Natural killer cell (primary cell): ENCODE results near the gene NPC2. TPM values are rescaled to one million over a fixed set of nuclear protein-coding genes. Genes with fewer than 3 reads are reported as not detected.

Experiments
- ATAC-seq, 3 donors: fragments of 150-1000 bp in 2 of 3; fragments of 200-7000 bp in 1 of 3; cut with Tn5 transposase; 1 replicate in 1 of 3; 2 replicates in 2 of 3; pipeline ENCODE4 v1.10.0; 2021; ENCODE audit warnings: mild to moderate bottlenecking in 2 of 3, moderate library complexity in 2 of 3
- DNase-seq, 2 donors: peaks; one replicate each; pipeline versions ENCODE4 v3.0.0 to v3.0.0-alpha.2; 2013 to 2021; ENCODE audit warnings: mixed read lengths in 1 of 2
- H3K27ac ChIP-seq: one replicate; pipeline ENCODE4 v1.5.1; 2013; ENCODE audit warnings: mild to moderate bottlenecking, low read length
- H3K27me3 ChIP-seq: one replicate; pipeline ENCODE4 v1.6.1; 2013; ENCODE audit warnings: low read length; ENCODE audit not compliant: control insufficient read depth, insufficient read depth
- H3K36me3 ChIP-seq: one replicate; pipeline ENCODE4 v1.6.1; 2013; ENCODE audit warnings: low read length; ENCODE audit not compliant: control insufficient read depth, insufficient read depth
- H3K4me1 ChIP-seq: one replicate; pipeline ENCODE4 v1.6.1; 2013; ENCODE audit warnings: low read length; ENCODE audit not compliant: control insufficient read depth, insufficient read depth
- H3K4me3 ChIP-seq: one replicate; pipeline ENCODE4 v1.5.1; 2013; ENCODE audit warnings: low read length
- H3K9me3 ChIP-seq: one replicate; pipeline ENCODE4 v1.6.1; 2013; ENCODE audit warnings: low read length; ENCODE audit not compliant: control insufficient read depth, insufficient read depth
- H3K27ac Mint-ChIP-seq, 2 donors: one replicate each; pipeline ENCODE4 v1.8.0; 2022; ENCODE audit warnings: mild to moderate bottlenecking in 2 of 2, mixed read lengths in 2 of 2, moderate library complexity in 1 of 2
- H3K27me3 Mint-ChIP-seq, 2 donors: one replicate each; pipeline ENCODE4 v1.8.0; 2022; ENCODE audit warnings: low read depth in 2 of 2, mixed read lengths in 2 of 2
- H3K36me3 Mint-ChIP-seq: one replicate; pipeline ENCODE4 v1.8.0; 2022; ENCODE audit warnings: mixed read lengths
- H3K4me1 Mint-ChIP-seq, 2 donors: one replicate each; pipeline ENCODE4 v1.8.0; 2022; ENCODE audit warnings: mixed read lengths in 2 of 2
- H3K4me3 Mint-ChIP-seq: one replicate; pipeline ENCODE4 v1.8.0; 2022; ENCODE audit warnings: mild to moderate bottlenecking, moderate library complexity, mixed read lengths
- H3K9me3 Mint-ChIP-seq, 2 donors: one replicate each; pipeline ENCODE4 v1.8.0; 2022; ENCODE audit warnings: mixed read lengths in 2 of 2
- WGBS: methylation state at CpG from one replicate; pipeline ENCODE4 v1.1.7; 2013; ENCODE audit warnings: missing lambda C conversion rate; ENCODE audit not compliant: insufficient coverage; 5-methylcytosine and 5-hydroxymethylcytosine counted together
- intact Hi-C: fragments of 100-400 bp; cut with micrococcal nuclease; formaldehyde crosslinking; loops from one replicate; pipeline ENCODE4 v1.14.2; 2022
- total RNA-seq, 4 donors: library from RNA; stranded (reverse); fragments of 120-200 nt in 1 of 4; gene quantifications; one replicate each; pipeline versions ENCODE4 v1.2.3 to v1.2.4, GENCODE V29; 2013 to 2022
- TF ChIP-seq, protein P1 (sequence below): fragments of 200-600 bp; IDR thresholded peaks from one replicate; pipeline ENCODE4 v1.8.0; 2022; ENCODE audit warnings: antibody characterized with exemption

NPC2 gene
- total RNA-seq, 3 donors from 2014 or later (not counting 1 experiment from before 2014, with no cell fraction given): 33.2 to 53.6 (median 33.5) TPM

DNA sequence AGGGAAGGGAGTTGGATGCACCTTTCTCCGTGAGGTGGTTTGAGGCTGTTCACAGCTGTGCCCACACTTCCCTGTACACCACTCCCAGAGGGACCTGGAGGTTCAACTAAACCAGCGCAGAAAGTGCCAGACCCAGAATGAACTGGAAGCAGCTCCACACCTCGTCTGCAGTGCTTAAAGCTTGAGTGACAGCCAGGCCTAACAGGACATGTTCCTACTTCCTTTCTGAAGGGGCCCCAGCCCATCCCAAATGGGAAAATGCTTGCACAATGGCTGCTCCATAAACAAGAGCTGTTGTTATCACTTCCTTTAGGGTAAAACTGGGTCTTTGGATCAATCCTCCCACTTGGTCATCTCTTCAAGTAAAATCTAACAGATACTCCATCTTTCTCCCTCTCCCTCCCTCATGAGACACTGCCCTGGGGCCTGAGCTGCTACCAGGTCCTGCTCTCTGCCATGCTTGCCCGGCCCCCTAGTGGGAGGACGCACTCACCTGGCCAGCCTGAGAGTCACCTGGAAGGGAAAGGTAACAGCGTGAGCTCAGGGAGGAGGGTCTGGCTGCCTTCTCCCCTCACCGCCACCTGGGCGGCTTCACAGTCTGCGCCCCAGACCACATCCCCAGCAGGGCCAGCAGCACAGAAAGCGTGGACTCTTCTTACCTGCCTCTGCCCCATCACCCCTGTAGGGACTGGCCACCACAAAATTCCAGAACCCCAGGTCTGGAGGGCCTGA, 33.9 kb upstream of the NPC2 start:
- Mint-ChIP-seq H3K27ac (no peak overlapping the region), H3K9me3 (no peaks in the 10 kb centered on the region), H3K4me3 (no peak overlapping the region), H3K4me1 (peaks cover 0 to 8% of the 10 kb centered on the region in 2 donors), H3K36me3 (no peaks in the 10 kb centered on the region), H3K27me3 (peaks cover 6 to 14% of the 10 kb centered on the region in 2 donors)
- TF ChIP-seq, protein P1, sequence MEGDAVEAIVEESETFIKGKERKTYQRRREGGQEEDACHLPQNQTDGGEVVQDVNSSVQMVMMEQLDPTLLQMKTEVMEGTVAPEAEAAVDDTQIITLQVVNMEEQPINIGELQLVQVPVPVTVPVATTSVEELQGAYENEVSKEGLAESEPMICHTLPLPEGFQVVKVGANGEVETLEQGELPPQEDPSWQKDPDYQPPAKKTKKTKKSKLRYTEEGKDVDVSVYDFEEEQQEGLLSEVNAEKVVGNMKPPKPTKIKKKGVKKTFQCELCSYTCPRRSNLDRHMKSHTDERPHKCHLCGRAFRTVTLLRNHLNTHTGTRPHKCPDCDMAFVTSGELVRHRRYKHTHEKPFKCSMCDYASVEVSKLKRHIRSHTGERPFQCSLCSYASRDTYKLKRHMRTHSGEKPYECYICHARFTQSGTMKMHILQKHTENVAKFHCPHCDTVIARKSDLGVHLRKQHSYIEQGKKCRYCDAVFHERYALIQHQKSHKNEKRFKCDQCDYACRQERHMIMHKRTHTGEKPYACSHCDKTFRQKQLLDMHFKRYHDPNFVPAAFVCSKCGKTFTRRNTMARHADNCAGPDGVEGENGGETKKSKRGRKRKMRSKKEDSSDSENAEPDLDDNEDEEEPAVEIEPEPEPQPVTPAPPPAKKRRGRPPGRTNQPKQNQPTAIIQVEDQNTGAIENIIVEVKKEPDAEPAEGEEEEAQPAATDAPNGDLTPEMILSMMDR: no peak
- no peaks in the 10 kb centered on the region for H3K9me3 ChIP-seq
- H3K4me1 ChIP-seq: no peaks in the 10 kb centered on the region
- no peaks in the 10 kb centered on the region for H3K27me3 ChIP-seq
- WGBS: 83% methylated on average over 10 of the region's 10 CpGs
- DNase-seq (no peak), ATAC-seq (no peak)
- no peak overlapping the region for H3K27ac ChIP-seq
- intact Hi-C loops: no loop called here
- H3K4me3 ChIP-seq: no peak overlapping the region
- H3K36me3 ChIP-seq: no peaks in the 10 kb centered on the region

DNA sequence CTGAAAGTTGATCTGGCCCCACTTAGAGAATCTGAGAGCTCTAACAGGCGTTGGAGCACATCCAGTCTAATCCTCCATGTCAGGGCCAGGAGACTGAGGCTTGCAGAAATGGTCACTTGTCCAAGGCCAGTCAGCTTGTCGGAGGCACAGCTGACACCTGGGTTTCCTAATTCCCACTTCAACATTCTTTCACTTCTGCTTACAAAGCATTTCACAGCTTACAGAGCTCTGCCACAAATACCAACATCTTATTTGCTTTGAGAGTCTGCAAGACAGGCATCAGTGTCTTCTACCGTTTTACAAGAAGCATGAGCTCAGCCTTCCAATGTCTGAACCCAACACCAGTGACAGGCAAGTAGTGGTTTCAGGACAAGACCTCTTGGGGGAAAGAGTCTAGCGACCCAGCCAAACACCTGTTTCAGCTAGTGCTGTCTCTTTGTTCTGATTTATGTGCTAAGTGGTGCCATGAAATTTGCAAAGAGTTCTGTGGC, 32.3 kb upstream of the NPC2 start:
- no peak overlapping the region for H3K4me3 Mint-ChIP-seq
- no peak overlapping the region for H3K27ac Mint-ChIP-seq
- no peaks in the 10 kb centered on the region for H3K4me1 ChIP-seq
- no peaks in the 10 kb centered on the region for H3K9me3 ChIP-seq
- no peaks in the 10 kb centered on the region for H3K36me3 ChIP-seq
- TF ChIP-seq, protein P1: no peak
- H3K36me3 Mint-ChIP-seq: no peaks in the 10 kb centered on the region
- H3K27me3 ChIP-seq: no peaks in the 10 kb centered on the region
- no peak overlapping the region for H3K27ac ChIP-seq
- ATAC-seq: no peak
- intact Hi-C loops: no loop called here
- H3K4me1 Mint-ChIP-seq: peaks cover 0 to 8% of the 10 kb centered on the region in 2 donors
- WGBS: 18% methylated on average over 4 of the region's 4 CpGs
- DNase-seq: no peak
- H3K4me3 ChIP-seq: no peak overlapping the region
- H3K27me3 Mint-ChIP-seq: peaks cover 6 to 14% of the 10 kb centered on the region in 2 donors
- no peaks in the 10 kb centered on the region for H3K9me3 Mint-ChIP-seq

DNA sequence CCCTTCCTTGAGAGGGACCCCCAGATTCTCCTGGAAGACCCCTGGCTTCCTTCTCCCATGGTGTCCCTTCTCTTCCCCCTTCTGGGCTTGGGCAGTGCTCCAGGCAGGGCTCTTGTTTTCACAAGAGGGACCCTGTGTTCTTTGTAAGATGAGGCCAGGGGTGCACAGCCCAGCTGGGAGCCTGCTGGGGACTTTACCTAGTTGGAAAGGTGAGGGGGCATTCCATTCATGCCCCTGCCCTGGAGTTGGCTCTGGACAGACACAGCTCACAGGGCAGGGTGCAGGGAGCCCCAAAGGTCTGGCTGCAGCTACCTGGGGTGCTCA, 31.7 kb upstream of the NPC2 start:
- no peaks in the 10 kb centered on the region for H3K27me3 ChIP-seq
- no peak for ATAC-seq
- no peaks in the 10 kb centered on the region for H3K4me1 ChIP-seq
- Mint-ChIP-seq H3K27me3 (peaks cover 6 to 14% of the 10 kb centered on the region in 2 donors), H3K4me3 (no peak overlapping the region), H3K9me3 (no peaks in the 10 kb centered on the region), H3K27ac (no peak overlapping the region), H3K36me3 (no peaks in the 10 kb centered on the region), H3K4me1 (peaks cover 0 to 8% of the 10 kb centered on the region in 2 donors)
- H3K36me3 ChIP-seq: no peaks in the 10 kb centered on the region
- intact Hi-C loops: no loop called here
- no peak overlapping the region for H3K4me3 ChIP-seq
- no peak for DNase-seq
- H3K9me3 ChIP-seq: no peaks in the 10 kb centered on the region
- H3K27ac ChIP-seq: no peak overlapping the region
- TF ChIP-seq, protein P1: no peak
